SK-N-SH treated with all-trans-retinoic acid at 6 μM for 48 hours (cell line): ENCODE data around the gene CPNE5.

ENCODE experiments used
- ATAC-seq: fragments of 200-7000 bp; cut with Tn5 transposase; 3 replicates; pipeline ENCODE4 v1.9.1; 2020; ENCODE audit warnings: mild to moderate bottlenecking, moderate library complexity
- ARNTL ChIP-seq: fragments of 450-650 bp; formaldehyde crosslinking; IDR thresholded peaks from 2 replicates; pipeline ENCODE4 v1.5.0; 2020; ENCODE audit warnings: low read depth, mild to moderate bottlenecking, moderate library complexity, borderline replicate concordance
- BACH2 ChIP-seq: fragments of 250-450 bp; sonication (Bioruptor Pico); IDR thresholded peaks from 2 replicates; pipeline ENCODE4 v1.9.0; 2021; ENCODE audit warnings: mild to moderate bottlenecking, borderline replicate concordance
- CSDC2 ChIP-seq: fragments of 250-450 bp; sonication (Bioruptor Pico); IDR thresholded peaks from 2 replicates; pipeline ENCODE4 v1.5.0; 2020; ENCODE audit warnings: mild to moderate bottlenecking, moderate library complexity
- CSRNP3 ChIP-seq: fragments of 250-450 bp; sonication (Bioruptor Pico); IDR thresholded peaks from 2 replicates; pipeline ENCODE4 v1.5.1; 2021; ENCODE audit warnings: mild to moderate bottlenecking, moderate library complexity
- ESRRG ChIP-seq: fragments of 250-450 bp; sonication (Bioruptor Pico); IDR thresholded peaks from 2 replicates; pipeline ENCODE4 v1.6.1; 2021; ENCODE audit warnings: mild to moderate bottlenecking
- GLIS3 ChIP-seq: fragments of 250-450 bp; sonication (Bioruptor Pico); IDR thresholded peaks from 2 replicates; pipeline ENCODE4 v1.5.0; 2020; ENCODE audit warnings: mild to moderate bottlenecking, moderate library complexity
- ISL1 ChIP-seq: fragments of 250-450 bp; sonication (Bioruptor Pico); IDR thresholded peaks from 2 replicates; pipeline ENCODE4 v2.1.2; 2022; ENCODE audit warnings: mild to moderate bottlenecking, moderate library complexity
- OSR1 ChIP-seq: fragments of 250-450 bp; sonication (Bioruptor Pico); IDR thresholded peaks from 2 replicates; pipeline ENCODE4 v1.8.0; 2022; ENCODE audit warnings: moderate library complexity, mild to moderate bottlenecking, inconsistent platforms
- PATZ1 ChIP-seq: fragments of 250-450 bp; sonication (Bioruptor Pico); IDR thresholded peaks from 2 replicates; pipeline ENCODE4 v1.8.0; 2020; ENCODE audit warnings: mild to moderate bottlenecking, moderate library complexity, borderline replicate concordance
- POU6F1 ChIP-seq: fragments of 250-450 bp; sonication (Bioruptor Pico); IDR thresholded peaks from 2 replicates; pipeline ENCODE4 v1.8.0; 2021; ENCODE audit warnings: low read depth, mild to moderate bottlenecking, moderate library complexity, borderline replicate concordance
- RARB ChIP-seq: fragments of 250-450 bp; sonication (Bioruptor Pico); IDR thresholded peaks from 2 replicates; pipeline ENCODE4 v1.8.0; 2021; ENCODE audit warnings: mild to moderate bottlenecking, moderate library complexity
- SNAI2 ChIP-seq: fragments of 250-450 bp; sonication (Bioruptor Pico); IDR thresholded peaks from 2 replicates; pipeline ENCODE4 v1.5.0; 2020; ENCODE audit warnings: mild to moderate bottlenecking, moderate library complexity
- TCF4 ChIP-seq: fragments of 250-450 bp; sonication (Bioruptor Pico); IDR thresholded peaks from 2 replicates; pipeline ENCODE4 v1.8.0; 2021; ENCODE audit warnings: mild to moderate bottlenecking, moderate library complexity, borderline replicate concordance
- TOX ChIP-seq: fragments of 250-450 bp; sonication (Bioruptor Pico); IDR thresholded peaks from 2 replicates; pipeline ENCODE4 v1.8.0; 2021; ENCODE audit warnings: mild to moderate bottlenecking, moderate library complexity, borderline replicate concordance
- TSHZ2 ChIP-seq: fragments of 250-450 bp; sonication (Bioruptor Pico); IDR thresholded peaks from 2 replicates; pipeline ENCODE4 v1.5.0; 2020; ENCODE audit warnings: mild to moderate bottlenecking, moderate library complexity
- ZC3H10 ChIP-seq: fragments of 250-450 bp; sonication (Bioruptor Pico); IDR thresholded peaks from 2 replicates; pipeline ENCODE4 v1.5.1; 2021; ENCODE audit warnings: mild to moderate bottlenecking, moderate library complexity
- ZFP3 ChIP-seq: fragments of 250-450 bp; sonication (Bioruptor Pico); IDR thresholded peaks from 2 replicates; pipeline ENCODE4 v1.5.0; 2020; ENCODE audit warnings: mild to moderate bottlenecking, moderate library complexity
- ZFP30 ChIP-seq: fragments of 450-650 bp; formaldehyde crosslinking; IDR thresholded peaks from 2 replicates; pipeline ENCODE4 v1.5.0; 2022; ENCODE audit warnings: mild to moderate bottlenecking, moderate library complexity
- ZNF565 ChIP-seq: fragments of 450-650 bp; formaldehyde crosslinking; conservative IDR thresholded peaks from 2 replicates; pipeline ENCODE4 v1.5.0; 2020; ENCODE audit warnings: low read depth, mild to moderate bottlenecking, moderate library complexity
- ZNF70 ChIP-seq: fragments of 450-650 bp; formaldehyde crosslinking; IDR thresholded peaks from 2 replicates; pipeline ENCODE4 v1.5.0; 2020; ENCODE audit warnings: mild to moderate bottlenecking, moderate library complexity
- ZNF8 ChIP-seq: fragments of 450-650 bp; formaldehyde crosslinking; IDR thresholded peaks from 2 replicates; pipeline ENCODE4 v1.5.0; 2020; ENCODE audit warnings: mild to moderate bottlenecking, moderate library complexity

Gene CPNE5

GRCh38 chr6:36798852-36799251, 40.4 kb downstream of the CPNE5 start:
- TF ChIP-seq OSR1 = no peak
- TF ChIP-seq TOX = no peak
- TF ChIP-seq ARNTL (CRISPR knock-in tag) = no peak
- TF ChIP-seq ZFP3 (CRISPR knock-in tag) = no peak
- no peak for TF ChIP-seq CSRNP3
- TF ChIP-seq ISL1 (CRISPR knock-in tag) = no peak
- TF ChIP-seq TSHZ2 (CRISPR knock-in tag) = no peak
- TF ChIP-seq RARB (CRISPR knock-in tag) = no peak
- no peak for TF ChIP-seq ESRRG
- TF ChIP-seq ZC3H10 (CRISPR knock-in tag) = no peak
- TF ChIP-seq ZNF565 (CRISPR knock-in tag) = no peak
- no peak for TF ChIP-seq ZNF8
- no peak for TF ChIP-seq ZFP30 (CRISPR knock-in tag)
- TF ChIP-seq ZNF70 (CRISPR knock-in tag) = no peak
- TF ChIP-seq TCF4 (CRISPR knock-in tag) = no peak
- no peak for TF ChIP-seq CSDC2 (CRISPR knock-in tag)
- no peak for TF ChIP-seq POU6F1 (CRISPR knock-in tag)
- no peak for TF ChIP-seq SNAI2 (CRISPR knock-in tag)
- ATAC-seq = no peak

GRCh38 chr6:36797653-36798052, 41.6 kb downstream of the CPNE5 start:
- no peak for ATAC-seq
- TF ChIP-seq CSRNP3 = no peak
- no peak for TF ChIP-seq ZNF70 (CRISPR knock-in tag)
- TF ChIP-seq POU6F1 (CRISPR knock-in tag) = no peak

GRCh38 chr6:36797055-36797454, 42.2 kb downstream of the CPNE5 start:
- no peak for ATAC-seq
- TF ChIP-seq TOX (no peak), ZFP30 (CRISPR knock-in tag) (no peak), SNAI2 (CRISPR knock-in tag) (no peak), ESRRG (no peak), PATZ1 (CRISPR knock-in tag) (no peak), GLIS3 (no peak), ZC3H10 (CRISPR knock-in tag) (no peak), TSHZ2 (CRISPR knock-in tag) (no peak), ZNF70 (CRISPR knock-in tag) (no peak), RARB (CRISPR knock-in tag) (no peak), BACH2 (no peak), ISL1 (CRISPR knock-in tag) (no peak), ZFP3 (CRISPR knock-in tag) (no peak), ZNF8 (no peak)
- TF ChIP-seq, all 23 proteins: peak for 0
